HEK293 (cell line): ENCODE results near the gene REEP5.

Experiments
- KLF16 ChIP-seq: fragments of 450-650 bp; formaldehyde crosslinking; IDR thresholded peaks from 2 replicates; pipeline ENCODE4 v1.5.1; 2017; ENCODE audit warnings: missing biosample characterization, missing genetic modification characterization
- KLF9 ChIP-seq: fragments of 450-650 bp; formaldehyde crosslinking; IDR thresholded peaks from 2 replicates; pipeline ENCODE4 v1.5.1; 2016; ENCODE audit warnings: missing biosample characterization, missing genetic modification characterization, low read depth
- PATZ1 ChIP-seq: fragments of 450-650 bp; formaldehyde crosslinking; IDR thresholded peaks from 2 replicates; pipeline ENCODE4 v1.5.1; 2016; ENCODE audit warnings: missing biosample characterization, missing genetic modification characterization
- PRDM6 ChIP-seq: fragments of 450-650 bp; formaldehyde crosslinking; IDR thresholded peaks from 2 replicates; pipeline ENCODE4 v1.5.1; 2017; ENCODE audit warnings: missing biosample characterization, missing genetic modification characterization
- SCRT1 ChIP-seq: fragments of 450-650 bp; formaldehyde crosslinking; IDR thresholded peaks from 2 replicates; pipeline ENCODE4 v1.5.1; 2016; ENCODE audit warnings: missing biosample characterization, missing genetic modification characterization, borderline replicate concordance
- SETDB1 ChIP-seq: IDR thresholded peaks from one replicate; pipeline ENCODE4 v1.6.1; 2017; ENCODE audit warnings: mild to moderate bottlenecking, low read length, moderate library complexity, mixed read lengths; ENCODE audit not compliant: insufficient read length
- YY1 ChIP-seq: fragments of 450-650 bp; formaldehyde crosslinking; IDR thresholded peaks from 2 replicates; pipeline ENCODE4 v1.5.1; 2018; ENCODE audit warnings: missing biosample characterization, missing genetic modification characterization
- ZBTB48 ChIP-seq: fragments of 450-650 bp; formaldehyde crosslinking; IDR thresholded peaks from 2 replicates; pipeline ENCODE4 v1.5.1; 2016; ENCODE audit warnings: missing biosample characterization, missing genetic modification characterization
- ZEB2 ChIP-seq: fragments of 450-650 bp; formaldehyde crosslinking; IDR thresholded peaks from 2 replicates; pipeline ENCODE4 v1.5.1; 2016; ENCODE audit warnings: missing biosample characterization, missing genetic modification characterization
- ZNF140 ChIP-seq: fragments of 450-650 bp; formaldehyde crosslinking; IDR thresholded peaks from 2 replicates; pipeline ENCODE4 v1.5.1; 2016; ENCODE audit warnings: missing biosample characterization, missing genetic modification characterization
- ZNF184 ChIP-seq: fragments of 450-650 bp; IDR thresholded peaks from 2 replicates; pipeline ENCODE4 v1.5.1; 2018; ENCODE audit warnings: missing biosample characterization, mild to moderate bottlenecking, missing genetic modification characterization
- ZNF19 ChIP-seq: fragments of 450-650 bp; formaldehyde crosslinking; IDR thresholded peaks from 2 replicates; pipeline ENCODE4; 2016; ENCODE audit warnings: missing biosample characterization, missing genetic modification characterization, low read depth
- ZNF23 ChIP-seq: fragments of 450-650 bp; formaldehyde crosslinking; IDR thresholded peaks from 2 replicates; pipeline ENCODE4 v1.5.1; 2016; ENCODE audit warnings: missing biosample characterization, missing genetic modification characterization, borderline replicate concordance
- ZNF280D ChIP-seq: fragments of 450-650 bp; formaldehyde crosslinking; IDR thresholded peaks from 2 replicates; pipeline ENCODE4 v1.5.1; 2016; ENCODE audit warnings: missing biosample characterization, missing genetic modification characterization
- ZNF416 ChIP-seq: fragments of 450-650 bp; formaldehyde crosslinking; IDR thresholded peaks from 2 replicates; pipeline ENCODE4 v1.5.1; 2016; ENCODE audit warnings: missing biosample characterization, missing genetic modification characterization
- ZNF513 ChIP-seq: fragments of 450-650 bp; IDR thresholded peaks from 2 replicates; pipeline ENCODE4 v1.5.1; 2018; ENCODE audit warnings: missing biosample characterization, missing genetic modification characterization
- ZNF514 ChIP-seq: fragments of 450-650 bp; formaldehyde crosslinking; IDR thresholded peaks from 2 replicates; pipeline ENCODE4 v1.5.1; 2016; ENCODE audit warnings: missing biosample characterization, missing genetic modification characterization
- ZNF555 ChIP-seq: fragments of 450-650 bp; formaldehyde crosslinking; conservative IDR thresholded peaks from 2 replicates; pipeline ENCODE4 v1.5.1; 2017; ENCODE audit warnings: missing biosample characterization, mild to moderate bottlenecking, missing genetic modification characterization, inconsistent platforms
- ZNF558 ChIP-seq: fragments of 450-650 bp; formaldehyde crosslinking; IDR thresholded peaks from 2 replicates; pipeline ENCODE4 v1.5.1; 2016; ENCODE audit warnings: missing biosample characterization, missing genetic modification characterization
- ZNF585B ChIP-seq: fragments of 450-650 bp; formaldehyde crosslinking; IDR thresholded peaks from 2 replicates; pipeline ENCODE4 v1.5.1; 2016; ENCODE audit warnings: missing biosample characterization, missing genetic modification characterization
- ZNF596 ChIP-seq: fragments of 450-650 bp; IDR thresholded peaks from 2 replicates; pipeline ENCODE4 v1.5.0; 2018; ENCODE audit warnings: missing biosample characterization, mild to moderate bottlenecking, missing genetic modification characterization, moderate library complexity
- ZNF610 ChIP-seq: fragments of 450-650 bp; formaldehyde crosslinking; IDR thresholded peaks from 2 replicates; pipeline ENCODE4 v1.5.1; 2016; ENCODE audit warnings: missing biosample characterization, missing genetic modification characterization, borderline replicate concordance
- ZNF629 ChIP-seq: fragments of 450-650 bp; formaldehyde crosslinking; IDR thresholded peaks from 2 replicates; pipeline ENCODE4 v1.5.1; 2017; ENCODE audit warnings: missing biosample characterization, missing genetic modification characterization
- ZNF639 ChIP-seq: fragments of 450-650 bp; formaldehyde crosslinking; IDR thresholded peaks from 2 replicates; pipeline ENCODE4 v1.5.1; 2016; ENCODE audit warnings: missing biosample characterization, missing genetic modification characterization
- ZNF645 ChIP-seq: fragments of 450-650 bp; formaldehyde crosslinking; IDR thresholded peaks from 2 replicates; pipeline ENCODE4; 2016; ENCODE audit warnings: missing biosample characterization, missing genetic modification characterization
- ZNF660 ChIP-seq: fragments of 450-650 bp; IDR thresholded peaks from 2 replicates; pipeline ENCODE4 v1.5.1; 2018; ENCODE audit warnings: missing biosample characterization, mild to moderate bottlenecking, missing genetic modification characterization
- ZNF747 ChIP-seq: fragments of 450-650 bp; formaldehyde crosslinking; IDR thresholded peaks from 2 replicates; pipeline ENCODE4 v1.5.1; 2016; ENCODE audit warnings: missing biosample characterization, missing genetic modification characterization
- ZNF837 ChIP-seq: fragments of 450-650 bp; formaldehyde crosslinking; IDR thresholded peaks from 2 replicates; pipeline ENCODE4 v1.5.1; 2016; ENCODE audit warnings: missing biosample characterization, missing genetic modification characterization
- ZNF843 ChIP-seq: fragments of 450-650 bp; formaldehyde crosslinking; IDR thresholded peaks from 2 replicates; pipeline ENCODE4 v1.5.1; 2016; ENCODE audit warnings: missing biosample characterization, missing genetic modification characterization

REEP5 gene

DNA sequence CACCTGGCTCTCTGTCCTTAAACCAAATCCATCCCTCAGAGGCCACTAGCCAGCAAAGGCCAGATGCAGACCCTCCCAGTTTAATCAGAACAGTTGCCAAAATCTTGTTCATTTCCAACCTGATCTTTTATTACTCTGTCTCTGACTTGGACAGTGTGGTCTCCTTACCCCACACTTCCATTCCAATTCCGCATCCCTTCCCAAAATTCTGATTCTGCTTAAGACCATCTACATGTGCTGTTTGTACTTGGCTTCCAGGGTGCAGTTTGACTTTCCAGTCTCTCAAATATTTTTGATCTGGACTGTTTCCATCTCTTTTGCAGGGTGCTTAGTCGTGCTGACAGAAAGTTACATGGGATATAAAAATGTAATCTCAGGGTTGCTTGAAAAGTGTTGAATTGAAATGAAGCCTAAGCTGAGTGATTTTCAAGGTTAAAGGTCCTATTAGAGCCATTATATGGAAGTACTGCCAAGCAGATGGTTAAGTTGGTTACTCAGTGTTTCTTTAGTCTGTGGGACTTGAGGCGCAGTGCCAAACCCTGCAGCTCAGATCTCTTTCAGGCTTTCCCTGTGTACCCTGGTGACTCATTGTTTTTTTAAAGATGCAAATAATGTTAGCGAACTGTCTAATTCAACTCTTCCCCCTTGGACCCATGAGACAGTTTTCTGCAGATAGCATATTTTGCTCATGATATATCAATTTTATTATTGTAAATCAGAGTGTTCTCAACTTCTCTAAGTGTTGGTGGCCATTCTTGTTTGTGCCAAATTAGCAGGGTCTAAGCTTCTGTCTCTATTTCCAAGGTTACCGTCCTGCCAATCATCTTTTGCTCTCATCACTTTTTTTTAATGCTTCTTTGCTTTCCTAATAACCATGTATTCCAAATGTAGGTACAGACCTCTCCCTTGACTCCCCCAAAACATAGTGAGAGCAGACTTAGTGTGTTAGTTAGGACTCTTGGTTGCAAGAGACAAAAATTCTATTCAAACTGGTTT lies 36.4 kb upstream of the REEP5 start (continued):
- no peak for TF ChIP-seq ZNF639 (tag by site-specific recombination)
- no peak for TF ChIP-seq ZNF555
- peak; percentile 60; the same call in 1 of the 2 replicates for TF ChIP-seq ZNF629 (tag by site-specific recombination)
- peak; percentile 83; the same call in 1 of the 2 replicates for TF ChIP-seq ZNF660 (tag by site-specific recombination)
- no peak for TF ChIP-seq ZNF19 (tag by site-specific recombination)
- no peak for TF ChIP-seq ZNF645
- no peak for TF ChIP-seq ZNF416 (tag by site-specific recombination)
- TF ChIP-seq ZNF843 (tag by site-specific recombination), result peak; percentile 60; the same call in 1 of the 2 replicates
- no peak for TF ChIP-seq SCRT1 (tag by site-specific recombination)
- no peak for TF ChIP-seq ZNF280D (tag by site-specific recombination)
- TF ChIP-seq SETDB1, result no peak
- no peak for TF ChIP-seq ZNF140 (tag by site-specific recombination)
- TF ChIP-seq ZNF184 (tag by site-specific recombination), result no peak; the same call in 1 of the 2 replicates
- no peak for TF ChIP-seq ZNF747 (tag by site-specific recombination)
- no peak for TF ChIP-seq ZNF596 (tag by site-specific recombination)
- no peak for TF ChIP-seq ZNF837
- TF ChIP-seq ZNF23 (tag by site-specific recombination), result no peak
- TF ChIP-seq ZBTB48, result no peak
- TF ChIP-seq PATZ1 (tag by site-specific recombination), result no peak
- no peak for TF ChIP-seq ZNF585B (tag by site-specific recombination)
- TF ChIP-seq ZNF610 (tag by site-specific recombination), result no peak
- TF ChIP-seq KLF9 (tag by site-specific recombination), result peak; percentile 10; the same call in 1 of the 2 replicates
- TF ChIP-seq ZNF514 (tag by site-specific recombination), result no peak
- TF ChIP-seq YY1 (tag by site-specific recombination), result no peak
- TF ChIP-seq ZNF513 (tag by site-specific recombination), result no peak
- peak; percentile 66 for TF ChIP-seq PRDM6 (tag by site-specific recombination)
- no peak for TF ChIP-seq KLF16 (tag by site-specific recombination)
- peak; percentile 29; the same call in 1 of the 2 replicates for TF ChIP-seq ZNF558 (tag by site-specific recombination)
- TF ChIP-seq ZEB2, result peak; percentile 84
